Neural progenitor cell (in vitro differentiated cells): ENCODE measurements around the gene CCNY.

ENCODE experiments used
- EZH2 ChIP-seq: fragments of 200-600 bp; sonication (generic); IDR thresholded peaks from 2 replicates; pipeline ENCODE4 v1.6.1; 2017; ENCODE audit warnings: antibody characterized with exemption, mild to moderate bottlenecking, moderate library complexity
- EZH2phosphoT487 ChIP-seq: fragments of 200-600 bp; sonication (generic); IDR thresholded peaks from 2 replicates; pipeline ENCODE4 v1.6.1; 2017; ENCODE audit warnings: antibody characterized with exemption
- TF ChIP-seq, protein P1 (sequence below): fragments of 200-600 bp; sonication (generic); IDR thresholded peaks from 2 replicates; pipeline ENCODE4 v1.5.1; 2017; ENCODE audit warnings: antibody characterized with exemption, mild to moderate bottlenecking

GRCh38 chr10:35464825-35465456, 128.6 kb downstream of the CCNY start:
- TF ChIP-seq, protein P1, sequence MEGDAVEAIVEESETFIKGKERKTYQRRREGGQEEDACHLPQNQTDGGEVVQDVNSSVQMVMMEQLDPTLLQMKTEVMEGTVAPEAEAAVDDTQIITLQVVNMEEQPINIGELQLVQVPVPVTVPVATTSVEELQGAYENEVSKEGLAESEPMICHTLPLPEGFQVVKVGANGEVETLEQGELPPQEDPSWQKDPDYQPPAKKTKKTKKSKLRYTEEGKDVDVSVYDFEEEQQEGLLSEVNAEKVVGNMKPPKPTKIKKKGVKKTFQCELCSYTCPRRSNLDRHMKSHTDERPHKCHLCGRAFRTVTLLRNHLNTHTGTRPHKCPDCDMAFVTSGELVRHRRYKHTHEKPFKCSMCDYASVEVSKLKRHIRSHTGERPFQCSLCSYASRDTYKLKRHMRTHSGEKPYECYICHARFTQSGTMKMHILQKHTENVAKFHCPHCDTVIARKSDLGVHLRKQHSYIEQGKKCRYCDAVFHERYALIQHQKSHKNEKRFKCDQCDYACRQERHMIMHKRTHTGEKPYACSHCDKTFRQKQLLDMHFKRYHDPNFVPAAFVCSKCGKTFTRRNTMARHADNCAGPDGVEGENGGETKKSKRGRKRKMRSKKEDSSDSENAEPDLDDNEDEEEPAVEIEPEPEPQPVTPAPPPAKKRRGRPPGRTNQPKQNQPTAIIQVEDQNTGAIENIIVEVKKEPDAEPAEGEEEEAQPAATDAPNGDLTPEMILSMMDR = no peak
- TF ChIP-seq EZH2phosphoT487 (no peak), EZH2 (no peak)
